Hippocampal formation (tissue), 2 donors: Measurements from ENCODE around the gene KIF21A.
"Not testable (repeated sequence)": the region's sequence is repeated elsewhere in the genome, so short reads cannot be mapped to it uniquely, and the experiment has no call there.

Source experiments
- DNase-seq, 2 donors: peaks; one replicate each; lab custom pipeline; 2025; lab: John Stamatoyannopoulos, UW

Gene KIF21A

DNA sequence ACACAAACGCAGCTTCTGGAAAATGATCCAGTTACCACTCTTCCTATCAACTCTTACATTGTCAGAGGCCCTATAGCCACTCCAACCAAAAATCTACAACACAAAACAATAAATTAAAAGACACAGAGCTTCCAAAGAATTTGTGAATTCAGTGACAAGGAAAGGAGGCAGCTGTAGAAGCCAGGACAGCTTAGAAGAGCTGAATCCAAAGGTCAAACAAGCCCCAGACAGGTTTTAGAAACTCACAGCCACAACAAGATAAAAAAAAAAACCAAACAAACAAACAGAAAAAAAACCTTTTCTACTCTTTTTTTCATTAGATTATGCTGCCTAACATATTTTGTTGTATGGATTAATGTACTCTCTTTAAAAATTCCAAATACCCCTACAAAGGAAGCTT lies 94.4 kb downstream of the KIF21A start:
- DNase-seq: no peak

DNA sequence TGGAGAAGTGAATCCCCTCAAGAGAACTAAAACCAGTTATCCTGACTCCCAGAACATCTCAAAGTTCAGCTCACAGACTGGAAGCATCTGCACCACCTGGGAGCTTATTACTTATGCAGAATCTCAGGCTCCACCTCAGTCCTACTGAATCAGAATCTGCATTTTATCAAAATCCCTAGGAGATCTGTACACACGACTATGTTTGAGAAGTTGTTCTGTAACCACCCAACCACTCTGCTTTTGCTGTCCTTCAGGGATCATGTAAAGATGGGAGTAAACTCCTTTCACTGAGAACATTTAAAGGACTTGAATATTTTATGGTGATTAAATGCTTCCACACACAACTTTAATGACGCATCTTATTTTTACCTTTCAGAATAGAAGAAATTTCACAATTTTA lies 98.0 kb downstream of the KIF21A start:
- no peak for DNase-seq

- no peak for DNase-seq
Observed at GRCh38 chr12:39343665-39344064, 99.3 kb downstream of the KIF21A start.

GRCh38 chr12:39341761-39342160 lies 101.2 kb downstream of the KIF21A start:
- DNase-seq: no peak

DNA sequence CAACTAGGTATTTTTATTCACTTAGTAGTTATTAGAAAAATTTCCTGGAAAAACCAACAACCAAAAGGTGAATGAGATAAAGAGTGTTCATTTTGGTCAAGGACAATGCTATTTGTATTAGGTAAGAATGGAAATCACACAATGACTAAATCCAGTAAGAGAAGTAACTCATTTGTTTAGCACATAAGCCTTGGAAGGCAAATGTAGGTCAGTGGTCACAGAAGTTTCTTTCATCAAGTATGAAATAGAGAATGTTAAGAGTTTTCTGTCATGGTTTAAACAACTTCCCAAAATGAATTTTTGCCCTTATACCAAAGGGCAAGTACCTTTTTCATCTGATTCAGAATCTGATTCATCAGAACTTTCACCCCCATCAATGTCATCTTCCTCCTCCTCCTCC lies 101.7 kb downstream of the KIF21A start:
- DNase-seq: no peak

GRCh38 chr12:39332661-39333175 lies 110.2 kb downstream of the KIF21A start:
- no peak for DNase-seq

GRCh38 chr12:39331539-39332261 lies 111.2 kb downstream of the KIF21A start:
- DNase-seq: no peak

GRCh38 chr12:39329876-39330275 lies 113.0 kb downstream of the KIF21A start:
- DNase-seq: no peak

GRCh38 chr12:39329018-39329417 lies 113.9 kb downstream of the KIF21A start:
- DNase-seq: no peak

- DNase-seq: no peak
Observed at GRCh38 chr12:39327965-39328364, 115.0 kb downstream of the KIF21A start.

- no peak for DNase-seq
Observed at GRCh38 chr12:39327510-39327909, 115.4 kb downstream of the KIF21A start.

- no peak for DNase-seq
Observed at GRCh38 chr12:39319180-39319579, 123.7 kb downstream of the KIF21A start.

DNA sequence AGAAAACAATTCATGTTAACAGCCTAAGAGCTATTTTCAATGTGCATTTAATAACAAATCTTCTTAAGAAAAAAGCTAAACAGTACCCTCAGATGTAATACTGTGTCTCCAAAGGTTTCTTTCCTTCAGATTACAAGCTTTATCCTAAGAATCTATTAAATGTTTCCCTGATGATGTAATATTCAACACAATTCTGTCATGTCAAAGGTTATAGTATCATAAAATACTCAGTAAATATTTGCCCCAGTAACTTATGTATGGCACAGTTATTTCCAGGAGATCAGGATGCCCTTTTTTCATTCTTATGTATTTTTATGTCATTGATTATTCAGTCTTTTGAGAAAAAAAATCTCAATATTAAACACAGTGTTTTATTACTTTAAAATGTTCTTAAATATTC lies 128.4 kb downstream of the KIF21A start:
- DNase-seq: no peak

GRCh38 chr12:39309516-39309915 lies 133.4 kb downstream of the KIF21A start:
- no peak for DNase-seq

- no peak for DNase-seq
Observed at GRCh38 chr12:39301422-39301821, 141.5 kb downstream of the KIF21A start.

DNA sequence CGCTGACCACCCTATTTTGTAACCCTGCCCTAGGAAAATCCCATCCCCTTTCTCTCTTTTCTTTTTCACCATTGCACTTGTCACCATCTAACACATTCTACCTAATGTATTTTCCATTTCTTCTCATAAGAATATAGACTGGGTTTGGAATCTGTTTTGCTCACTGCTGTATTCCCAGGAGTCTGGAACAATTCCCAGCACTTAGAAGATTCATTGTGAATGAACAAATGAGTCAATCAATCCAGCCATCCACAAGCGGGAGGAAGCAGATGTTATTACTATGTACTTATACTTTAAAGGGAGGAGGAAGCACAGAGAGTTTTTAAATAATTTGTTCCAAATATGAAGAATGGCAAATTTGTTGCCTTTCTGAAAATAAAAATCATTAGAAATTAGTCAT lies 142.1 kb downstream of the KIF21A start:
- DNase-seq: no peak

DNA sequence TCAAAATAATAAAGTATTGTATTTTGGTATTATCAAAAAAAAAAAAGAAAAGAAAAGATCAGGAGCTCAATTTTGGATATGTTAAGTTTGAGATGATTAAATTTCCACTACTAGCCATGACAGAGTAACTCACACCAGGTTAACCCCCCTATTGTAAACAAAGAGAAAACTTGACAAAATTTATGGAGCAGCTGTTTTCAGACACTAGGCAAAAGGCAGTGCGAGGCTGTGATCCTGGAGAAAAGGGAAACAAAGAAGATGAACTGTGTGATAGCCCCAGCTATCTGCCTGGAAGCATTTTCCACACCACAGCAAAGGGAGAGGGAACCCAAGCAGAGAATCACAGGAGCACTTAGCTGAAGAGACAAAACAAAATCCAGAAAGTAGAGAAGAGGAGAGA lies 145.0 kb downstream of the KIF21A start:
- DNase-seq: no peak

GRCh38 chr12:39296496-39296895 lies 146.4 kb downstream of the KIF21A start:
- no peak for DNase-seq

- DNase-seq: not testable (repeated sequence)
Observed at GRCh38 chr12:39295593-39295992, 147.3 kb downstream of the KIF21A start.

- peak in 1 of 2 donors; percentile 36 for DNase-seq
Observed at GRCh38 chr12:39294715-39295114, 148.2 kb downstream of the KIF21A start.

DNA sequence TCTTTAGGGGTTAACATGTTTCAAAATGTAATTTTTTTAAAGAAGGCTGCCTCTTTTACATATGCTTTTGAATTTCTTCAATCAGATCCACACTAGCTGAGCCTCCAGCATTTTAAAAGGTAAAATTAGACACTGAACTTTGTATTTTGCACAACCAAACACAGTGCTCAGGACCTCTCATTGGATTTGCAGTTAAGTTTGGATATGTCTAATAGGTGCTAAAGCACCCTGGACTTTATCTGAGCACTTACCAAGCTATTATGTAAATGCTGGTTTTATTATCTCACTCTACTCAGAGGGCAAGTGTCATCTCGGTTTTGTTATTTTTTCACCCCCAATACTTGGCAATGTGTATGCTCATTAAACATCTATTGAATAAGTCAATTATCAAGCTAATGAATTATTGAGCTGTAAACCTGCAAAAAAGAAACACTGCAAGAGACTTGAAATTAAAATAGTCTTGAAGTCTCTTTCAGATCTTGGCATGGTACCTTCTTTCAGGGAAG lies 150.7 kb downstream of the KIF21A start:
- no peak for DNase-seq

GRCh38 chr12:39287817-39288216 lies 155.1 kb downstream of the KIF21A start:
- DNase-seq: no peak

- no peak for DNase-seq
Observed at GRCh38 chr12:39287409-39287808, 155.5 kb downstream of the KIF21A start.

GRCh38 chr12:39278426-39278825 lies 164.5 kb downstream of the KIF21A start:
- DNase-seq: no peak
